HG02852 (cell line): ENCODE measurements around the gene RNF225.
A peak's percentile ranks its signal among the peaks of the same experiment; 100 is the strongest.
"Not testable (repeated sequence)": the region's sequence is repeated elsewhere in the genome, so short reads cannot be mapped to it uniquely, and the experiment has no call there.

ENCODE experiments used
- ATAC-seq: cut with Tn5 transposase; IDR thresholded peaks from one replicate; pipeline ENCODE4 v1.9.1; 2021; ENCODE audit warnings: mild to moderate bottlenecking, moderate library complexity; ENCODE audit not compliant: unreplicated experiment

Gene RNF225

GRCh38 chr19:58361900-58362271, 33.6 kb upstream of the RNF225 start:
- ATAC-seq = peak; percentile 14

GRCh38 chr19:58362272-58362994, 33.0 kb upstream of the RNF225 start, which contains the start of gene ZNF497:
TSS of gene ZNF497 (minus strand) at chr19:58362751. CDS start at chr19:58357635, 5,116 bp downstream.
- peak; percentile 83 for ATAC-seq

- ATAC-seq = no peak
Observed at GRCh38 chr19:58364146-58364545, 31.3 kb upstream of the RNF225 start.

DNA sequence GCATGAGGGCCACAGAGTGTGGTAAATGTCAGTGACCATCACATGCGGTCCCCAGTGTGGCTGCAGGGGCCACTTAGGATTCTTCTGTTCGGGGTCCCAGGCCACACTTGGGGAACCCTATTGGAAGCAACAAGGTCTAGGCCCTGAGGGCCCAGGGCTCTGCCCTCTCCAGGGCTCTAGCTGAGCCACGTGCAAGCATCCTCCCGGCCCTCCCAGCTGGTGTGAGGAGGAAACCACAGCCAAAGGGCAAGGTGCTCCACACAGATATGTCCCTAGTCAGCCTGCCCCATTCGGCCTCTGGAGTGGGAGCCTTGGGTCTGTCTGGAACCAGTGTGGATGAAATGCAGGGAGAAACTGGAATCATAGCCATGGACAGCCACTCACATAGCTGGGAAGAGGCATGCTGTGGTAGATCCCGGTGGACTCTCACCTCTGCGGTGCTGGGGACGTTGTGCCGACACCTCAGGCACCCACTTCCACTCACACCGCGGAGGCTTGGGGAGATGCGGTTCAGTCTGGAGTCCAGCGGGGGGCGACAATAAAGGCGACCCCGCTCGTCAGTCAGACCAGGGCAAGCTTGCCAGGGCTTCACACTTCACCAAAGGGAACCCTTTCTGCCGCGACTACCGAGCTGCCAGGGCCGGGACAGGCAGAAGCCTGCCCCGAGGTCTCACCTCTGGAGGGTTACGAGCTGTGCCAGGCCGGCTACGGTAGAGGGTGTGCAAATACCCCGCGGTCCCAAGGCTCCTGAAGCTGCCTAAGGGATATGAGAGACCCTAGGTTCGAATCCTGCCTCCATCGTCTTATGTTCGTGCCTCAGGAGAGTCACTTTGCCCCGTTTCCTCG, 28.6 kb upstream of the RNF225 start:
- no peak for ATAC-seq

GRCh38 chr19:58367698-58368454, 27.6 kb upstream of the RNF225 start:
- ATAC-seq = no peak

DNA sequence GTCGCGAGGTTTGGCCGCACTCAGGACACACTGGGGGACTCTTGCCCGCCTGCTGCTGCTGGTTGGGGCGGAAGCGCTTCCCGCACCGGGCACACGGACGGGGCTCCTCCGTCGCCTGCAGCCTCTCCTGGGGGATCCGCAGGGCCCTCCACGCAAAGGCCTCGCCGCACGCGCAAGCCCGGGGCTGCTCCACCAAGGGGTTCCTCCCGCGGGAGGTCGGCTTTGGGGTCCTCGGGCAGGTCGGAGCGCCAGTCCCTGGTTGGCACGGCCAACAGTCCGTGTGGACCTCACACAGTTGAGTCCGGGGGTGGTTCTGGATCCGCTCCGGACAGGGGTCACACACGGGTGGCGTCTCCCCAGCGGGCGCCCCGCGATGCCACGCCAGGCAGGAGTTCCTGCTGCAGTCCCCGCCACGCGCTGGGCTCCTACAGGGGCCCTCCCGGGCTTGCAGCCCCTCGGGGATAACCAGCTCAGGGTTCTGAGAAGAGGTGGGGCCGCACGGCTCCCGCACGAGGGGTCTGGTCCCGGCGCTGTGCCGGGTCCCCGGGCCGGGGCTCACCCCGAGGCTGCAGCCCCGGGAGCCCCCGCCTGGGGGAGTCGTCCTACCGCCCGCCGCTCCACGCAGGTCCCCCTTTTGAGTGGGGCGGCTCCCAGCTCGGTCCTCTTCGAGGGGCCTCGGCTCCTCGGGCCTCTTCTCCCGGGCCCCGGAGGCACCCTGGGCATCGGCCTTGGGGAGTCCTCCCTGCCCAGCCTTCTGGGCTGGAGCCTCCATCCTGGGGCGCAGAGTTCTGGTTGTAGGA, 26.7 kb upstream of the RNF225 start:
- no peak for ATAC-seq

GRCh38 chr19:58372311-58373133, 22.9 kb upstream of the RNF225 start:
- no peak for ATAC-seq

DNA sequence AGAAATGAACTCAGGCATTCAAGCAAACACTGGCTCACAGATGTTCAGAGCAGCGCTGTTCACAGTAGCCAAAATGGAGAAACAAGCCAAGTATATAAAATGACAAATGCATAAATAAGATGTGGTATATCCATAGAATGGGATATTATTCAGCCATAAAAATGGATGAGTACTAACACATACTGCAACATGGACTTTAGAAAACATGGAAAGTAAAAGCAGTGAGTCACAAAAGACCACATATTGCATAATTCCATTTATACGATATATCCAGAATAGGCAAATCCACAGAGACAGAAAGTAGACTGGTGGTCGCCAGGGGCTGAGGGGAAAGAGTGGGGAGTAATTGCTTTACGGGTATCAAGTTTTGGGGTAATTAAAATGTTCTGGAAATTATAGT, 21.3 kb upstream of the RNF225 start:
- no peak for ATAC-seq

- not testable (repeated sequence) for ATAC-seq
Observed at GRCh38 chr19:58376724-58377123, 18.7 kb upstream of the RNF225 start.

DNA sequence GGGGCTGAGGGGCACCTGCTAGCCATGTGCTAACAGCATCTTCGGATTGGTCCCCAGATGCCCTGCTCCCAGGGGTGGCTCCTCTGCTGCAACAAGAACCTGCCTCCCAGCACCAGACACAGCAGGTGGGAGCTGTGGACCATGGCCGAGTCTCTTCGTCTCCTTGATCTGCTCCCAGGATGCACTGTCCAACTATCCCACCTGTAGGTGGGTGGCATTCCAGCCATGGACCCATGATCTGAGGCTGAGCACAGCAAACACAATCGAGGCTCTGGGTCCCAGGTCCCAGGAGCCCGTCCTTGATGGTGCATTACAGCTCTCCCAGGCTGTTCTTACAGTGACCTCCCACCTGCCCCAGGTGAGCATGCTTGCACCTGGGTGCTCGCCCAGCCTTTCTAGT, 16.2 kb upstream of the RNF225 start:
- ATAC-seq = no peak

- no peak for ATAC-seq
Observed at GRCh38 chr19:58380037-58380661, 15.3 kb upstream of the RNF225 start.

DNA sequence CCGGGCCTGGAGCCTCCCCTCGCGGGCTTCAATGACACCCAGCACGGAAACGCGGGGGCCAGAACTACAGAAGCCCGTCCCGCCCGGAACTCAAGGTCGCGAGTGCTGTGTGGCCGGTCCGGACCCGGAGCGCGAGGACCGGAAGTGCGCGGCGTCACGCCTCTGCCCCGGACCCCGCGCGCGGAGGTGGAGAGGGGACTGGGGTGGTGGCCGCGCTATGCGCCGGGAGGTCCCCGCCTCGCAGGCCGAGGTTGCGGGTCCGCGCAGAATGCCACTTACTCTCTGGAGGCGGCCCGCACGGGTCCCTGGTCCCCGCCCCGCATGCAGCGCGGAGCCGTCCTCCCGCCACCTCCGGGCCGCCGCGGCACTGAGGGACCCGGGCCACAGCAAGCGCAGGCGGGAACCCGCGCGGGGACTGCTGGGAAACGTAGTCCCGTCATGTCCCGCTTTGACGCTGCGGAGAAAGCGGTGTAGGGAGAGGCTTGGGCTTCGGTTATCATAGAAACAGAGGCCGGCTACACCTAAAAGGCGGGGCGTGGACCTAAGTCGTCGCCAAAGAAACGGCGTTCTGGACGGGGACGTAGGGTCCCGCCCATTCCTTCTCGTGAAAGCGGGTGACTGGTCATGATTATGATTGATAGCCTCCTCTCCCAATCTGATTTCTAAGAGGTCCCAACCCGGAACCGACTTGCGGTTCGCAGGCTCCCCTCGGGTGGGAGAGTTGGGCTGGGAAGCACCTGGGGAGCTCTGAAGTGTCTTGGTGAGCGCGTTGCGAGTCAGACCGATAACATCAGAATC, 14.6 kb upstream of the RNF225 start, which contains the start of gene ZNF837:
TSS of gene ZNF837 (minus strand) at position 369 of the 798 bp plus-strand sequence. CDS start 11,698 bp downstream, outside the sequence.
- peak; percentile 84 for ATAC-seq

- ATAC-seq = no peak
Observed at GRCh38 chr19:58381460-58382212, 13.8 kb upstream of the RNF225 start.

- ATAC-seq = no peak
Observed at GRCh38 chr19:58382997-58383603, 12.4 kb upstream of the RNF225 start.

GRCh38 chr19:58385313-58385890, 10.1 kb upstream of the RNF225 start:
- no peak for ATAC-seq

- ATAC-seq = peak; percentile 5
Observed at GRCh38 chr19:58385891-58386575, 9.4 kb upstream of the RNF225 start.
